Osteoblast (primary cell): ENCODE data around the gene PBX1. TPM values are rescaled to one million over a fixed set of nuclear protein-coding genes. Genes with fewer than 3 reads are reported as not detected.

Source experiments
- DNase-seq: peaks from one replicate; pipeline ENCODE4 v3.0.0; 2011; ENCODE audit warnings: low spot score, mixed read lengths; ENCODE audit not compliant: insufficient read length; ENCODE audit errors: missing footprints
- H2AFZ ChIP-seq: 2 replicates; pipeline ENCODE4 v1.6.0; 2011; ENCODE audit warnings: mild to moderate bottlenecking, low read length
- H3K27ac ChIP-seq: 2 replicates; pipeline ENCODE4 v1.5.1; 2011; ENCODE audit warnings: mild to moderate bottlenecking, low read depth, low read length, moderate library complexity
- H3K27me3 ChIP-seq: 2 replicates; pipeline ENCODE4 v1.6.0; 2012; ENCODE audit warnings: mild to moderate bottlenecking, control low read depth, inconsistent platforms, low read length, moderate library complexity; ENCODE audit not compliant: insufficient read depth
- H3K36me3 ChIP-seq: 2 replicates; pipeline ENCODE4 v1.5.1; 2011; ENCODE audit warnings: mild to moderate bottlenecking, low read length, control low read depth, moderate library complexity; ENCODE audit not compliant: insufficient read depth
- H3K4me1 ChIP-seq: 2 replicates; pipeline ENCODE4 v1.5.1; 2011; ENCODE audit warnings: mild to moderate bottlenecking, low read length, control low read depth, moderate library complexity; ENCODE audit not compliant: insufficient read depth
- H3K4me2 ChIP-seq: 2 replicates; pipeline ENCODE4 v1.6.0; 2011; ENCODE audit warnings: mild to moderate bottlenecking, low read length; ENCODE audit not compliant: insufficient read depth
- H3K4me3 ChIP-seq: fragments of 200-600 bp; sonication (generic); 3 replicates; pipeline ENCODE4 v1.5.1; 2012; ENCODE audit warnings: mild to moderate bottlenecking, low read length, inconsistent platforms; ENCODE audit not compliant: insufficient read depth
- H3K79me2 ChIP-seq: 2 replicates; pipeline ENCODE4 v1.6.0; 2012; ENCODE audit warnings: mild to moderate bottlenecking, low read length, control low read depth, inconsistent platforms; ENCODE audit not compliant: insufficient read depth
- H3K9me3 ChIP-seq: 2 replicates; pipeline ENCODE4 v1.5.1; 2011; ENCODE audit warnings: low read depth, low read length, control low read depth
- H4K20me1 ChIP-seq: 2 replicates; pipeline ENCODE4 v1.6.0; 2012; ENCODE audit warnings: mild to moderate bottlenecking, low read length, control low read depth; ENCODE audit not compliant: insufficient read depth
- total RNA-seq: library from RNA; depleted of rRNA; stranded (reverse); fragments of >200 nt; gene quantifications from 2 replicates; pipeline ENCODE4 v1.2.3, GENCODE V29; 2012
- TF ChIP-seq, protein P1 (sequence below): IDR thresholded peaks from 2 replicates; pipeline ENCODE4 v1.5.1; 2011; ENCODE audit warnings: mild to moderate bottlenecking, low read depth, low read length, moderate library complexity; ENCODE audit errors: extremely low read depth

The PBX1 gene
- total RNA-seq, 1 donor = 10.1 TPM

- no peaks in the 10 kb centered on the region for H3K36me3 ChIP-seq
These were observed 308.6 kb downstream of the PBX1 start for GRCh38 chr1:164867590-164867989.

DNA sequence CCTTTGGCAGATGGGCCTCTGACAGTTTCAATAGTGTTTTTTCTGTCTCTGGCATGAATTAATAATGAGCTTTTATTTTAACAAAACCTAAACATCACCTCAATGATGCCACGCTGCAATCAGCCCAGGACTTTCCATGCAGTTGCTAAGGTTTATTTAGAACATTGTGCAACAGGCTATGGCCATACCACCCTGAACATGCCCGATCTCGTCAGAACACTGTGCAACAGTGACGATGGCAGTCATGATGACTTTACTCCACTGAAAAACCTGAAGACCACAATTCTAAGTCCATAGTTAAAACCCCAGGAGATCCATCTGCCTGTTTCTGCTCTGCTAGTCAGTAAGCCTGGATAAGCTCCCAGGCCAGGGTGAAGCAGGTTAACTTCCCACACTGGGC lies 310.0 kb downstream of the PBX1 start:
- TF ChIP-seq, protein P1, sequence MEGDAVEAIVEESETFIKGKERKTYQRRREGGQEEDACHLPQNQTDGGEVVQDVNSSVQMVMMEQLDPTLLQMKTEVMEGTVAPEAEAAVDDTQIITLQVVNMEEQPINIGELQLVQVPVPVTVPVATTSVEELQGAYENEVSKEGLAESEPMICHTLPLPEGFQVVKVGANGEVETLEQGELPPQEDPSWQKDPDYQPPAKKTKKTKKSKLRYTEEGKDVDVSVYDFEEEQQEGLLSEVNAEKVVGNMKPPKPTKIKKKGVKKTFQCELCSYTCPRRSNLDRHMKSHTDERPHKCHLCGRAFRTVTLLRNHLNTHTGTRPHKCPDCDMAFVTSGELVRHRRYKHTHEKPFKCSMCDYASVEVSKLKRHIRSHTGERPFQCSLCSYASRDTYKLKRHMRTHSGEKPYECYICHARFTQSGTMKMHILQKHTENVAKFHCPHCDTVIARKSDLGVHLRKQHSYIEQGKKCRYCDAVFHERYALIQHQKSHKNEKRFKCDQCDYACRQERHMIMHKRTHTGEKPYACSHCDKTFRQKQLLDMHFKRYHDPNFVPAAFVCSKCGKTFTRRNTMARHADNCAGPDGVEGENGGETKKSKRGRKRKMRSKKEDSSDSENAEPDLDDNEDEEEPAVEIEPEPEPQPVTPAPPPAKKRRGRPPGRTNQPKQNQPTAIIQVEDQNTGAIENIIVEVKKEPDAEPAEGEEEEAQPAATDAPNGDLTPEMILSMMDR = no peak
- Histone ChIP-seq H3K4me2 (no peak overlapping the region), H3K9me3 (no peaks in the 10 kb centered on the region)

More at GRCh38 chr1:164867590-164867989, 308.6 kb downstream of the PBX1 start:
- Histone ChIP-seq H3K4me1 (no peaks in the 10 kb centered on the region), H3K79me2 (no peaks in the 10 kb centered on the region), H3K4me3 (no peak overlapping the region), H3K27me3 (no peaks in the 10 kb centered on the region), H3K4me2 (no peak overlapping the region), H3K9me3 (no peaks in the 10 kb centered on the region), H2AFZ (no peak overlapping the region), H4K20me1 (no peaks in the 10 kb centered on the region), H3K27ac (no peak overlapping the region)
- no peak for DNase-seq
- TF ChIP-seq, protein P1 = no peak

DNA sequence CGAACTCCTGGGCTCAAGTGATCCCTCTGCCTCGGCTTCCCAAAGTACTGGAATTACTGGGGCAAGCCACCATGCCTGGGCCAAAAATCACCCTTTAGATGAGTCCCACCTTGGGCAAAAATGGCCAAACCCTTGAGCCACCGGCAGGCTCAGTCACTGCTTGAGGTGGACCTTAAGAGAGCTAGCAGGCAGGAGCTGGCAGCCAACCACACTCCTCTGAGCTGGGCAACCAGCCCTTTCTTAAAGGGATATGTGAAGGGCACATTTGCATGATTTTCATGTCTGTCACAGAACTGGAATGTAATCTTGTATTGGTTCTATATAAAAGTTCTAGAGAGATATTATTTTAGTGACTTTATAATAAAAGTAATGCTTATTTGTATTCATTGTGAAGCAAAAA lies 316.5 kb downstream of the PBX1 start:
- no peaks in the 10 kb centered on the region for H3K9me3 ChIP-seq
- H4K20me1 ChIP-seq = no peaks in the 10 kb centered on the region
- H3K79me2 ChIP-seq = no peaks in the 10 kb centered on the region
- DNase-seq = no peak
- no peak overlapping the region for H2AFZ ChIP-seq
- TF ChIP-seq, protein P1 = no peak
- H3K36me3 ChIP-seq = no peaks in the 10 kb centered on the region
- no peaks in the 10 kb centered on the region for H3K27me3 ChIP-seq
- H3K4me1 ChIP-seq = no peaks in the 10 kb centered on the region
- no peak overlapping the region for H3K4me2 ChIP-seq
- H3K27ac ChIP-seq = no peak overlapping the region
- H3K4me3 ChIP-seq = no peak overlapping the region

More for the DNA sequence above, 310.0 kb downstream of the PBX1 start:
- Histone ChIP-seq H2AFZ (no peak overlapping the region), H3K4me1 (no peaks in the 10 kb centered on the region), H3K79me2 (no peaks in the 10 kb centered on the region), H3K27ac (no peak overlapping the region), H4K20me1 (no peaks in the 10 kb centered on the region), H3K36me3 (no peaks in the 10 kb centered on the region), H3K27me3 (no peaks in the 10 kb centered on the region), H3K4me3 (no peak overlapping the region)
- no peak for DNase-seq

GRCh38 chr1:164876398-164877116 lies 317.6 kb downstream of the PBX1 start:
- Histone ChIP-seq H3K4me2 (no peak overlapping the region), H4K20me1 (no peaks in the 10 kb centered on the region), H3K4me3 (no peak overlapping the region), H3K79me2 (no peaks in the 10 kb centered on the region), H3K27me3 (no peaks in the 10 kb centered on the region), H3K36me3 (no peaks in the 10 kb centered on the region), H3K9me3 (no peaks in the 10 kb centered on the region), H3K4me1 (no peaks in the 10 kb centered on the region), H2AFZ (no peak overlapping the region), H3K27ac (no peak overlapping the region)
- TF ChIP-seq, protein P1 = no peak
- DNase-seq = no peak
